Measurements from ENCODE around the gene NR2C1.
"Not testable (repeated sequence)": the region's sequence is repeated elsewhere in the genome, so short reads cannot be mapped to it uniquely, and the experiment has no call there.

Gene NR2C1

DNA sequence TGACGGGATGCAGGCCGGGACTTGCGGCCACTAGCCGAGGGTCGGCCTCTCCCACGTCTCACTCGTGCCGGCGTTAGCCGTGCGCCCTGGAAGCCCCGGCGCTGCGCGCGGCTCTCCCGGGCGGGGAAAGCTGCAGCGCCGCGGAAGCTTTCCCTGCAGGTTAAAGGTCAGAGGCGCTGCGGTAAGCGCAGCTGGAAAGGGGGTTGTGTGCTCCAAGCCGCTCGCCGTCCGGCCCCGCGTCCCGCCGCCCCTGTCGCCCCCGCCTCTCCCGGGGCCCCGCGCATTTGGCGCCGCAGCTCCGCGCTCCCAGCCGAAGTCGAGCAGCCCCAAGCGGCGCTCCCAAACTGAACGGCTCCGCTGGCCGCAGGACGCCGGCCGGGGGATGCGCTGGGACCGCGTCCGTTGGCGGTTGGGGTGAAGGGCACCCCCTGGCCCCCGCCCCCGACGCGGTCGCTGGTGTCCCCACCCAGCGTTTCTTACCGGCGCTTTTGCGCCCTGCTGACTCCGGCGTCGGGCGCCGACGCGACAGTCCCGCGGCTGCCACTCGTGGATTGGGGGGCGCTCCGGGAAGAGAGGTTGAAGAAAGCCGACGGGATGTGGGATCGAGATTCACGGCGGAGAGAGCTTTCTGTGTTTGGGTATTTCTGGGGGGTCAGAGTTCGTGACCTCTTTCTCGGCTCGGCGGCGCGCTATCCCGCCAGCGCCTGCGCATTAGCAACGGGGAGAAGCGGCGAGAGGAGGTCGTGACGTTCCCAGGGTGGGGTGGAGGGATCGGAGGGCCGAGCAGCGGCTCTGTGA is at the start of gene NR2C1:
TSS of gene NR2C1 (minus strand) at position 719 of the 798 bp plus-strand sequence. CDS start 6,234 bp downstream, outside the sequence.
- DNase-seq, result peak; percentile 92

DNA sequence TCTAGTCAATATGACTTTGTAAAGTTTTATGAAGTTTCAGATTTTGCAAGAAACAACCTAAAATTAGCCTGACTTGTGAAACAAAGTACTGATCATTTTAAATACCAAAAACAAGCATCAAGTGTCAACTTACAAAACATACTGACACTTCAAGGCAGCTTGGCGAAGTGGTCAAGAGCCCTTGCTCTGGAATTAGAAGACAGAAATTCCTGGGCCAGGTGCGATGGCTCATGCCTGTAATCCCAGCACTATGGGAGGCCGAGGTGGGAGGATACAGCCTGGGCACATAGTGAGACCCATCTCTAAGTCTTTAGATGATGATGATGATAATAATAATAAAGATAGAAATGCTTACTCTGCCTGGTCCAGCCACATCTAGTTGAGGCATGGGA is 45.4 kb upstream of the NR2C1 start:
- no peak for DNase-seq

DNA sequence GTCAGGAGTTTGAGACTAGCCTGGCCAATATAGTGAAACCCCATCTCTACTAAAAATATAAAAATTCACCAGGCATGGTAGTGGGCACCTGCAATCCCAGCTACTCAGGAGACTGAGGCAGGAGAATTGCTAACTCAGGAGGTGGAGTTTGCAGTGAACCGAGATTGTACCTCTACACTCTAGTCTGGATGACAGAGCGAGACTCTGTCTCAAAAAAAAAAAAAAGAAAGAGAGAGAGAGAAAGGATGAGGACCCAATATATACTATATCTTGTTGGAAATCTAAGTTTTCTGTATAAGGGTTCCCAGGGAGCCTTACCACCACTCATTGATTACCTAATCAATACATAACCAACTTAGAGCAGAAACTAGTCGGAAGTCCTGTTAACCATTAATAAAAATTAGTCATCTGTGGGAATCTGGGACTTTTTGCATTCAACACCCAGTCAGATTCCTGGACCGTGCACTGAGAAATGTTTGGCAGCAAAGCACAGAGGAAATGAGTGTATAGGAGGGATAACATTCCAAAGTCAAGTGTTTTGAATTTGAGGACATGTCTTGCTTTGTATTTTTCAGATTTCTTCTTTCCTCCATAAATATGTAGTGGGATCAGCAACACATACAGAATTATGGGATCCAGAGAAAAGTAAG is 44.8 kb upstream of the NR2C1 start:
- no peak for DNase-seq

- DNase-seq, result peak; percentile 41
Observed at GRCh38 chr12:95117178-95117599, 43.8 kb upstream of the NR2C1 start.

DNA sequence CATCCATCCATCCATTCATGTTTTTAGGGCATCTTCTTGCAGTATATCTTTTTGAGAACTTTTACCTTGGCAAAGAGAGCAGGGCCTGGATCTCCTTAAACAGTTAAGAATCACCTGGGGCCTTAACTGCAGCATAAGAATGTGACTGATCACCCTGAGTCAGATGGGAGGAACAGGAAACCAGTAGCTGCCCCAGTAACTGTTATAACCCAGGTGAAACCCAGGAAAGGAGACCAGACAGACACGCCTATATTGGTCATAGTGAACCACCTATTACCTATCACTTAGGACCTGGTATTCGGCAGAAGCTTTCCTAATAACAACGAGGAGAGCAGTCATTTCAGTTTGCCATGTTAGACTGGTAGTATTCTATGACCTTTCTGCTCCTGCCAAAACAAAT is 43.4 kb upstream of the NR2C1 start:
- DNase-seq, result no peak

- DNase-seq, result no peak
Observed at GRCh38 chr12:95116341-95116740, 42.9 kb upstream of the NR2C1 start.

GRCh38 chr12:95115641-95116040 is 42.2 kb upstream of the NR2C1 start:
- no peak for DNase-seq

DNA sequence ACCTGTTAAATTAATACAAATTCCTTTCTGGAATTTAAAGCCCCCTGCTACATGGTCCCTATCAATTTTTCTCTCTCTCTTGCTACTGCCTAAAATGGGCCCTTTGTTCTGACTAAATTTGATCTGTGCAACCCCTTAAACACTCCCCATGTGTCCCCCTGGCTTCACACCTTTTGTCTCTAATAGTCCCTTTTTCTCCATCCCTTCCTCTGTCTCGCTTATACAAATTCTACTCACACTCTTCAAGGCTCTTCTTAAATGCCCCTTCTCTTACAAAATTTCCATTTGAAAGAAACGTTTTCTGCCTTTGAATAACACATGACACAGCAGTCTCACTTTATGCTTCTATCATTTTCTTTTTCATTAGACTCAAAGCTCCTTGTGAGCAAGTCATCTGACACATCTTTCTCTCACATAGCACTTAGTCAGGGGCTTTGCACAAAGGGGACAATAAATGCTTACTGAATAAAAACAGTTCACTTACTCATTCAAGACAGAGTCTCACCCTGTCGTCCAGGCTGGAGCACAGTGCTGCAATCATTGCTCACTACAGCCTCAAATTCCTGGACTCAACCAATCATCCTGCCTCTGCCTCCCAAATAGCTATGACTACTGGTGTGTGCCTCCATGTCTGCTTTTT is 41.5 kb upstream of the NR2C1 start:
- DNase-seq, result no peak

- DNase-seq, result no peak
Observed at GRCh38 chr12:95107362-95107761, 33.9 kb upstream of the NR2C1 start.

DNA sequence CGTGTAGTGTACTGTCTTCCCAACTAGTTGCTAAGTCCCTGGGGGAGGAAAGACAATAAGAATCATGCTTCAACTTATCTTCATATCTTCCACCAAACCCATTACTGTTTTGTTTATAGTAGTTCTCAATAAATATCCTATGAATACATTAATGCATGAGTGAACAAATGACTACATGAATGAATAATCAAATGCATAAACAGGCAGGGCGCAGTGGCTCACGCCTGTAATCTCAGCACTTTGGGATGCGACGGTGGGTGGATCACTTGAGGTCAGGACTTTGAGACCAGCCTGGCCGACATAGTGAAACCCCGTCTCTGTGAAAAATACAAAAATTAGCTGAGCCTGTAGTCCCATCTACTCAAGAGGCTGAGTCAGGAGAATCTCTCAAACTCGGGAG is 32.1 kb upstream of the NR2C1 start:
- no peak for DNase-seq

GRCh38 chr12:95104919-95105452 is 31.6 kb upstream of the NR2C1 start:
- DNase-seq, result no peak

DNA sequence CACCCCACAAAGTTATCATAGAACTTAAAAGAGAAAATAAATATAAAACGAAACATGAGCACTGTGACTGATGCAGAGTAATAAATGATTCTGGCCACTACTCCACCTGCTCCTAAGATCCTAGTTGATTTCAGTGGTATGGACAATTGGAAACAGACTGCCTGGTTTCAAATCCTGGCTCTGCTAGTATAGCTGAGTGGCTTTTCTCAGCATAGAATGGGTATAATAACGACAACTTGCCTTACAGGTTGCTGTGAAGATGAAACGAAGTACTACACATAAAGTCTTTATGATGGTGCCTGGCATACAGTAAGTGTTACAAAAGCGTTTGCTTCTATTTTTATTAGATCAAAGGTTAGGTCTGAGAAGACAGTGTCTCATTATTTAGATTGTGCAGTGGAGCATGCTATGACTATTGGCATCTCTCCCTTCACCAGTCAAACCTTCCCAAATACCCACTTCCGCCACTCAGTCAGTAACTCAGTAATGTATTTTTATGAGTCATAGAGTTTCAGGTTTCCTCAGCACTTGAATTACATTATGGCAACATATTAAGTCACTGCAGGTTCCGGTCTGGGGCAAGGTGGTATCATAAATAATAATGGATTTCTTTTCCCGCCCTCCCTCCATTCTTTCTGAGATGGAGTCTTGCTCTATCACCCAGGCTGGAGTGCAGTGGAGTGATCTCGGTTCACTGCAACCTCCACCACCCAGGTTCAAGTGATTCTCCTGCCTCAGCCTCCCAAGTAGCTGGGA is 29.7 kb upstream of the NR2C1 start:
- DNase-seq, result no peak

- not testable (repeated sequence) for DNase-seq
Observed at GRCh38 chr12:95101957-95102356, 28.5 kb upstream of the NR2C1 start.

DNA sequence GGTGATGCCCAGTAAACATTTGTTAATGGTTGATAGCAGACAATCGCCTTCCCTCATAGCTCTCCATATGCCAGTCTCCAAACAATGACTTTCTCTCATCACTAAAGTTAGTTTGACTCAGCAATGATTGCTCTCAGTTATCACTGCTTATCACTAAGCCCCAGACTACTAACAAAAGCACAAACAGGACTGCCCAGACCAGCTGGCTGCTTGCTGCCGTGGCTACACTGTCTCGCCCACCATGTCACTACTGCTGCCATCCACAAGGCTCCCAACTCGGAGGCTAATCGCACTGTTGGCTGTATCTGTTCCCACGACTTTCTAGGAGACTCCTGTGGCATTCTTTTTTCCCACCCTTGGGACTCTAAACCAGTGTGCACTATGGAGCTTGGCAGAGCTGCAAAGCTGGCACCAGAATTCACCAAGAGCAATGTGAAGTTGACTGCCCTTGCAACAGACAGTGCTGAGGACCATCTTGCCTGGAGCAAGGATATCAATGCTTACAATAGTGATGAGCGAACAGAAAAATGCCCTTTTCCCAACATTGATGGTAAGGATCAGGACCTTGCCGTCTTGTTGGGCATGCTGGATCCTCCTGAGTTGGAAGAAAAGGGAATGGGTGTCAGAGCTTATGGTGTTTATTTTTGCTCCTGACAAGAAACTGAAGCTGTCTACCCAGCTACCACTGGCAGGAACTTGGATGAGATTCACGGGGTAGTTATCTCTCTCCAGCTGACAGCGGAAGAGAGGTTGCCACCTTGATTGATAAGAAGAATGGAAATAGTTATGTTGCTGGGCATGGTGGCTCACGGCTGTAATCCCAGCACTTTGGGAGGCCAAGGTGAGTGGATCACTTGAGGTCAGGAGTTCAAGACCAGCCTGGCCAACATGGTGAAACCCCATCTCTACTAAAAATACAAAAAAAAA is 27.1 kb upstream of the NR2C1 start:
- DNase-seq, result no peak

DNA sequence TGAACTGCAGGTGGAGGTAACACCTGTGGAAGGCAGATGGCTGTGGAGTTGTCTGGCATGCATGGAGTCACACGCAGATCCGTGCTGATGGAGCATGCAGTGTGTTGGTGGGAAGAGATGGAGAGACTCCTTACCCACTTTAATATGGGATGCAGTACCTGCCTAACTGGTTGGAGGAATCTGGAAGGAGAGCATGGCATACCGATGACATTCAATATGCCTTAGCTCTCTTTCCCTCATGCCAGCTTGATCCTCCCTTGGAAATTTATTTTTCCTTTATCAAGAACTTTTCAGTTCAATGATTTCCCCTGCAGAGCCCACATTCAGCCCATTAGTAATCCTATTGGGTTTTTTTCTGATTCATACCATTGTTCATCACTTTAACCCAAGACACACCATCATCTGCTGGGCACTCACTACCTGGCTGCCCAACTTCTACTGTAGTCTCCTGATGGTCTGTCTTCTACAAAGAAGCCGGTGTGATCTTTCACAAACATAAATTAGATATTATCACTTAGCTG is 25.9 kb upstream of the NR2C1 start:
- DNase-seq, result no peak

GRCh38 chr12:95096852-95097251 is 23.4 kb upstream of the NR2C1 start:
- DNase-seq, result no peak

GRCh38 chr12:95096378-95096777 is 23.0 kb upstream of the NR2C1 start:
- DNase-seq, result no peak

DNA sequence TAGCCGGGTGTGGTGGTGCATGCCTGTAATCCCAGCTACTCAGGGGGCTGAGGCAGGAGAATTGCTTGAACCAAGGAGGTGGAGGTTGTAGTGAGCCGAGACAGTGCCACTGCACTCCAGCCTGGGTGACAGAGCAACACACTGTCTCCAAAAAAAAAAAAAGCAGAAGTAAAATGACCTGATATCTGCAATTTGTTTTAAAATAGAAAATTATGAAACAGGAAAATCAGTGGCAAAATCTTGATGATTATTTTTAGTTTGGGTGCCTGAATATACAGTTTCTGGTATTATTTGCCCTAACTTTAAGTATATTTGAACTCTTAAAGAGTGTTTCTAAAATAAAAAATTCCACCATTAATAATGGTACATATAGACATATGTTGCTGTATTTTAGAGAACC is 22.4 kb upstream of the NR2C1 start:
- DNase-seq, result not testable (repeated sequence)

DNA sequence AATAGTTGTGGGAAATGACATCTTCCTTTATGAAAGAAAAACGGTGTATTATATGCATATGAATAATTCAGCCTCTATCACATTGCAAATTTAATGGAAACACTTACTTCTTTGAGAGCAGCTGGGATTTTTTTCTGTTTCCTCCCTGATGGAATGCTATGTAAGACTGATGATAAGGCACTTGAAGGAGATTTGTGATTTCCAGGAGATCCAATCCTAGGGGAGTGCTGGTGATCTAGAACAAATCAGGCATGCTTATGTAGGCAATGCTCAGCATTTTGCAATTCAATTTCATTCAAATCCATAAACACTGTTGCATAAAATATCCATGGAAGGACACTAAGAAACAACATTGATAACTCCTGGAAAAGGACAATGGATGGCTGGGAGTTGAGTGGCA is 16.0 kb upstream of the NR2C1 start:
- DNase-seq, result no peak

- no peak for DNase-seq
Observed at GRCh38 chr12:95088379-95088778, 15.0 kb upstream of the NR2C1 start.

- DNase-seq, result no peak
Observed at GRCh38 chr12:95085612-95086011, 12.2 kb upstream of the NR2C1 start.

- no peak for DNase-seq
Observed at GRCh38 chr12:95083938-95084337, 10.5 kb upstream of the NR2C1 start.

Measured in GDM1 (cell line).